ENCODE measurements around the gene IL17RC. TPM values are rescaled to one million over a fixed set of nuclear protein-coding genes. Genes with fewer than 3 reads are reported as not detected.

The IL17RC gene
- total RNA-seq, 1 donor from 2014 or later = 20.1 TPM

- Histone ChIP-seq H3K36me3 (ENCODE audit: insufficient read depth, low read length) (peaks cover 6% of the 10 kb centered on the region), H3K4me2 (ENCODE audit: low read length) (no peak overlapping the region), H3K4me3 (ENCODE audit: insufficient read depth, low read depth, low read length) (no peak overlapping the region), H3K27ac (ENCODE audit: low read depth, low read length) (no peak overlapping the region), H3K27me3 (ENCODE audit: insufficient read depth, low read length) (no peaks in the 10 kb centered on the region), H3K79me2 (ENCODE audit: insufficient read depth, low read length) (peaks cover 26% of the 10 kb centered on the region), H3K9ac (ENCODE audit: low read length) (no peak overlapping the region), H3K4me1 (ENCODE audit: insufficient read depth, low read length) (peaks cover 17% of the 10 kb centered on the region), H3K9me3 (ENCODE audit: insufficient read depth, low read depth, low read length) (no peaks in the 10 kb centered on the region), H2AFZ (ENCODE audit: low read depth, low read length) (no peak overlapping the region), H4K20me1 (ENCODE audit: insufficient read depth, low read length) (peaks cover 17% of the 10 kb centered on the region)
- H3K27ac Mint-ChIP-seq (ENCODE audit: unreplicated experiment) = no peak overlapping the region
- H3K27me3 Mint-ChIP-seq (ENCODE audit: low read depth, unreplicated experiment) = no peaks in the 10 kb centered on the region
- FAIRE-seq = no peak
- H3K36me3 Mint-ChIP-seq (ENCODE audit: low read depth, unreplicated experiment) = peaks cover 4% of the 10 kb centered on the region
- no peak overlapping the region for H3K4me3 Mint-ChIP-seq (ENCODE audit: unreplicated experiment)
- DNase-seq (ENCODE audit: low read depth) = no peak
- H3K9me3 Mint-ChIP-seq (ENCODE audit: unreplicated experiment) = no peaks in the 10 kb centered on the region
- peaks cover 14% of the 10 kb centered on the region for H3K4me1 Mint-ChIP-seq (ENCODE audit: low read depth, unreplicated experiment)
- no peak for TF ChIP-seq EZH2 (IDR thresholded peaks at IDR 0.05; ENCODE audit: insufficient read depth, low read length)
- TF ChIP-seq, protein P1, sequence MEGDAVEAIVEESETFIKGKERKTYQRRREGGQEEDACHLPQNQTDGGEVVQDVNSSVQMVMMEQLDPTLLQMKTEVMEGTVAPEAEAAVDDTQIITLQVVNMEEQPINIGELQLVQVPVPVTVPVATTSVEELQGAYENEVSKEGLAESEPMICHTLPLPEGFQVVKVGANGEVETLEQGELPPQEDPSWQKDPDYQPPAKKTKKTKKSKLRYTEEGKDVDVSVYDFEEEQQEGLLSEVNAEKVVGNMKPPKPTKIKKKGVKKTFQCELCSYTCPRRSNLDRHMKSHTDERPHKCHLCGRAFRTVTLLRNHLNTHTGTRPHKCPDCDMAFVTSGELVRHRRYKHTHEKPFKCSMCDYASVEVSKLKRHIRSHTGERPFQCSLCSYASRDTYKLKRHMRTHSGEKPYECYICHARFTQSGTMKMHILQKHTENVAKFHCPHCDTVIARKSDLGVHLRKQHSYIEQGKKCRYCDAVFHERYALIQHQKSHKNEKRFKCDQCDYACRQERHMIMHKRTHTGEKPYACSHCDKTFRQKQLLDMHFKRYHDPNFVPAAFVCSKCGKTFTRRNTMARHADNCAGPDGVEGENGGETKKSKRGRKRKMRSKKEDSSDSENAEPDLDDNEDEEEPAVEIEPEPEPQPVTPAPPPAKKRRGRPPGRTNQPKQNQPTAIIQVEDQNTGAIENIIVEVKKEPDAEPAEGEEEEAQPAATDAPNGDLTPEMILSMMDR (IDR thresholded peaks at IDR 0.05; ENCODE audit: insufficient read depth, low read depth, low read length) = no peak
Observed at GRCh38 chr3:9980251-9980650, 63.4 kb downstream of the IL17RC start.

Other genes starting within 250 kb of the IL17RC start
- 0.20 TPM in 1 of 2 replicates, not detected in the other for gene CPNE9, start 213.3 kb upstream of the IL17RC start, total RNA-seq
- 19.5 TPM in 2 replicates for gene BRPF1, start 185.4 kb upstream of the IL17RC start, total RNA-seq
- gene OGG1, start 167.1 kb upstream of the IL17RC start, total RNA-seq = 15.3 and 17.9 TPM in 2 replicates
- gene CAMK1, start 147.2 kb upstream of the IL17RC start, total RNA-seq = 5.1 and 7.1 TPM in 2 replicates
- gene TADA3, start 124.6 kb upstream of the IL17RC start, total RNA-seq = 54.5 and 58.7 TPM in 2 replicates
- gene ARPC4, start 124.0 kb upstream of the IL17RC start, total RNA-seq = 187 and 205 TPM in 2 replicates
- 25.4 and 29.8 TPM in 2 replicates for gene TTLL3, start 106.8 kb upstream of the IL17RC start, total RNA-seq
- 35.4 and 36.2 TPM in 2 replicates for gene RPUSD3, start 73.1 kb upstream of the IL17RC start, total RNA-seq
- not detected in 2 replicates for gene CIDEC, start 36.8 kb upstream of the IL17RC start, total RNA-seq
- gene JAGN1, start 26.5 kb upstream of the IL17RC start, total RNA-seq = 31.7 and 33.6 TPM in 2 replicates
- gene IL17RE, start 14.2 kb upstream of the IL17RC start, total RNA-seq = 3.7 and 4.6 TPM in 2 replicates
- gene CRELD1, start 16.7 kb downstream of the IL17RC start, total RNA-seq = 18.8 and 26.2 TPM in 2 replicates
- 2.2 and 2.4 TPM in 2 replicates for gene PRRT3, start 35.3 kb downstream of the IL17RC start, total RNA-seq
- 59.7 and 61.0 TPM in 2 replicates for gene EMC3, start 69.7 kb downstream of the IL17RC start, total RNA-seq
- 2.8 and 3.7 TPM in 2 replicates for gene FANCD2, start 109.3 kb downstream of the IL17RC start, total RNA-seq
- not detected in 2 replicates for gene FANCD2OS, start 191.2 kb downstream of the IL17RC start, total RNA-seq
- 120 and 136 TPM in 2 replicates for gene BRK1, start 198.6 kb downstream of the IL17RC start, total RNA-seq
- 34.6 and 39.1 TPM in 2 replicates for gene VHL, start 224.7 kb downstream of the IL17RC start, total RNA-seq
- gene IRAK2, start 247.8 kb downstream of the IL17RC start, total RNA-seq = 2.0 and 2.1 TPM in 2 replicates